HepG2 (cell line): Measurements from ENCODE around the gene ANGPTL7. TPM values are rescaled to one million over a fixed set of nuclear protein-coding genes. Genes with fewer than 3 reads are reported as not detected.

Experiments
- ATAC-seq: fragments of 200-7000 bp; cut with Tn5 transposase; 3 replicates; pipeline ENCODE4 v1.9.1; 2020; ENCODE audit warnings: mild to moderate bottlenecking, moderate library complexity
- BruUV-seq: library from RNA; stranded (reverse); fragments of 400-500 nt; replicated peaks from 2 replicates; lab custom pipeline; 2021; lab: Mats Ljungman, UMichigan
- CTCF ChIA-PET: fragments of 300-600 bp; formaldehyde crosslinking; extraction: SDS; loops from one replicate; lab custom pipeline; 2021; ENCODE audit warnings: low total read pairs, inconsistent platforms, low intra/inter-chr PET ratio; lab: Yijun Ruan, JAX
- POLR2A ChIA-PET: fragments of 350-600 bp; sonication (Branson Sonifier 250); formaldehyde crosslinking; loops from one replicate; lab custom pipeline; 2020; ENCODE audit warnings: antibody characterized with exemption, inconsistent platforms; lab: Yijun Ruan, JAX
- DNase-seq: peaks from one replicate; pipeline ENCODE4 v3.0.0-alpha.2; 2015; ENCODE audit warnings: low spot score
- FAIRE-seq: peaks from 3 replicates; lab custom pipeline; 2011; peaks lifted over from hg19 to GRCh38; lab: Jason Lieb, UNC
- H2AFZ ChIP-seq: one replicate; pipeline ENCODE4 v1.6.1; 2011; ENCODE audit warnings: low read length, inconsistent platforms
- H3K27ac ChIP-seq: fragments of 300-600 bp; 3 replicates; pipeline ENCODE4 v1.8.0; 2011; ENCODE audit warnings: mixed run types, mild to moderate bottlenecking, mixed read lengths, low read length, inconsistent platforms; ENCODE audit not compliant: insufficient read depth; ENCODE audit errors: extremely low read length
- H3K27me3 ChIP-seq, 2 experiments: fragments of 200-600 bp in 1 of 2; 2 replicates in 1 of 2; 3 replicates in 1 of 2; pipeline versions ENCODE4 v1.6.0 to v1.8.0; 2011; ENCODE audit warnings: low read length in 2 of 2, mild to moderate bottlenecking in 2 of 2, moderate library complexity in 2 of 2, inconsistent platforms in 1 of 2; ENCODE audit not compliant: insufficient read depth in 2 of 2, control insufficient read depth in 1 of 2
- H3K36me3 ChIP-seq, 2 experiments: fragments of 200-600 bp in 1 of 2; replicated peaks in 1 of 2; 2 replicates in 1 of 2; 3 replicates in 1 of 2; pipeline versions ENCODE4 v1.5.1 to v1.8.0; 2011; ENCODE audit warnings: low read length in 2 of 2, inconsistent platforms in 1 of 2; ENCODE audit not compliant: insufficient read depth in 2 of 2, control insufficient read depth in 1 of 2
- H3K4me1 ChIP-seq: 2 replicates; pipeline ENCODE4 v1.5.1; 2012; ENCODE audit warnings: low read length, inconsistent platforms; ENCODE audit not compliant: insufficient read depth
- H3K4me2 ChIP-seq: 2 replicates; pipeline ENCODE4 v1.6.0; 2011; ENCODE audit warnings: low read depth, low read length, inconsistent platforms
- H3K4me3 ChIP-seq, 3 experiments: fragments of 200-600 bp in 1 of 3; sonication (generic), shearing (Covaris generic) in 1 of 3; replicated peaks in 1 of 3; 2 replicates each; pipeline ENCODE4 v1.5.1; 2011 to 2016; ENCODE audit warnings: low read length in 3 of 3, inconsistent platforms in 2 of 3, low read depth in 2 of 3, mild to moderate bottlenecking in 2 of 3, control low read depth in 1 of 3, mixed read lengths in 1 of 3; ENCODE audit not compliant: insufficient read depth in 1 of 3
- H3K79me2 ChIP-seq: one replicate; pipeline ENCODE4 v1.6.1; 2011; ENCODE audit warnings: low read length, inconsistent platforms; ENCODE audit not compliant: insufficient read depth
- H3K9ac ChIP-seq: 2 replicates; pipeline ENCODE4 v1.6.0; 2011; ENCODE audit warnings: mild to moderate bottlenecking, low read depth, low read length, inconsistent platforms; ENCODE audit not compliant: insufficient read depth
- H3K9me3 ChIP-seq: 2 replicates; pipeline ENCODE4 v1.5.1; 2012; ENCODE audit warnings: mild to moderate bottlenecking, low read length
- H4K20me1 ChIP-seq: 2 replicates; pipeline ENCODE4 v1.6.0; 2011; ENCODE audit warnings: inconsistent platforms, mild to moderate bottlenecking, low read length, moderate library complexity; ENCODE audit not compliant: insufficient read depth
- ELK4 ChIP-seq: sonication (generic); formaldehyde crosslinking; IDR thresholded peaks from 2 replicates; pipeline ENCODE4 v1.9.0; 2021; ENCODE audit warnings: missing genetic modification reagents, borderline replicate concordance
- FOXP4 ChIP-seq: sonication (generic); formaldehyde crosslinking; IDR thresholded peaks from 2 replicates; pipeline ENCODE4 v1.4.0; 2020; ENCODE audit warnings: missing genetic modification reagents
- ZFP36L1 ChIP-seq: sonication (generic); formaldehyde crosslinking; IDR thresholded peaks from 2 replicates; pipeline ENCODE4 v1.8.0; 2022; ENCODE audit warnings: mild to moderate bottlenecking, missing genetic modification reagents, moderate library complexity
- ZNF253 ChIP-seq: sonication (generic); formaldehyde crosslinking; IDR thresholded peaks from 2 replicates; pipeline ENCODE4 v1.8.0; 2022; ENCODE audit warnings: mild to moderate bottlenecking, missing genetic modification reagents, borderline replicate concordance
- ZNF503 ChIP-seq: sonication (generic); formaldehyde crosslinking; IDR thresholded peaks from 2 replicates; pipeline ENCODE4 v1.4.0; 2020; ENCODE audit warnings: missing genetic modification reagents
- in situ Hi-C: cut with HindIII; loops from 2 replicates; pipeline ENCODE4 v1.10.0; 2017; ENCODE audit warnings: low pct_unique_long_range_greater_than_20kb; ENCODE audit not compliant: extremely low pct_ligation_motif_present
- intact Hi-C: fragments of 100-400 bp; cut with micrococcal nuclease; formaldehyde crosslinking; loops from one replicate; pipeline ENCODE4 v1.10.0; 2022; ENCODE audit not compliant: unreplicated experiment
- polyA plus RNA-seq, 8 experiments: library from polyadenylated mRNA; depleted of rRNA in 3 of 8; stranded (reverse) in 7 of 8; unstranded in 1 of 8; fragments of >200 nt; fragmentation: Illumina TruSeq in 4 of 8; extraction: Trizol in 4 of 8; gene quantifications; 2 replicates each; pipeline versions ENCODE4 v1.2.1 to v1.2.3, GENCODE V29; 2011 to 2016; ENCODE audit warnings: low read depth in 4 of 8, missing spikeins in 1 of 8, mixed read lengths in 1 of 8; ENCODE audit not compliant: insufficient read depth in 1 of 8
- total RNA-seq, 5 experiments: library from RNA; depleted of rRNA; stranded (reverse); fragments of >200 nt; fragmentation: Illumina TruSeq; extraction: Trizol; gene quantifications; 2 replicates each; pipeline ENCODE4 v1.2.3, GENCODE V29; 2016; ENCODE audit warnings: low read depth in 1 of 5

ANGPTL7 gene
- total and polyA plus RNA-seq, 2 of the 13 experiments (the other 11 are each of a cell fraction or from before 2014, with no cell fraction given) = not detected

GRCh38 chr1:11180342-11180744 is 8.8 kb upstream of the ANGPTL7 start:
- DNase-seq = no peak

More at GRCh38 chr1:11180342-11180744, 8.8 kb upstream of the ANGPTL7 start:
- no peaks in the 10 kb centered on the region for H3K9me3 ChIP-seq
- ChIA-PET POLR2A (no interaction called here), CTCF (no interaction called here)
- no TSS peak for BruUV-seq
- in situ Hi-C loops (no loop called here), intact Hi-C loops (no loop called here)
- ATAC-seq (no peak), FAIRE-seq (no peak)
- H3K79me2 ChIP-seq = no peaks in the 10 kb centered on the region
- H3K27me3 ChIP-seq = no peaks in the 10 kb centered on the region
- TF ChIP-seq ZFP36L1 (no peak), FOXP4 (CRISPR knock-in tag) (no peak), ZNF503 (no peak), ELK4 (CRISPR knock-in tag) (no peak), ZNF253 (CRISPR knock-in tag) (no peak)
- H3K4me2 ChIP-seq = no peak overlapping the region
- peaks cover 9% of the 10 kb centered on the region; the same call in 1 of the 2 replicates for H3K4me1 ChIP-seq
- peaks cover 2 to 21% of the 10 kb centered on the region in 2 experiments; a peak in 3 of 5 replicates for H3K36me3 ChIP-seq
- no peak overlapping the region for H3K4me3 ChIP-seq
- H3K9ac ChIP-seq = no peak overlapping the region
- H3K27ac ChIP-seq = no peak overlapping the region
- no peak overlapping the region for H2AFZ ChIP-seq
- H4K20me1 ChIP-seq = no peaks in the 10 kb centered on the region
